A549 (cell line): ENCODE results near the gene SORD. TPM values are rescaled to one million over a fixed set of nuclear protein-coding genes. Genes with fewer than 3 reads are reported as not detected.

Source experiments
- ATAC-seq, 2 experiments: fragments of 200-7000 bp in 1 of 2; fragments of >200 bp in 1 of 2; cut with Nextera tagmentation in 1 of 2; cut with Tn5 transposase in 1 of 2; 3 replicates each; pipeline versions ENCODE4 v1.8.0 to v1.9.1; 2018 to 2020; ENCODE audit warnings: mild to moderate bottlenecking in 1 of 2, moderate library complexity in 1 of 2
- CTCF ChIA-PET: fragments of 300-600 bp; sonication (Branson Sonifier 250); formaldehyde crosslinking; extraction: SDS; loops from one replicate; lab custom pipeline; 2021; ENCODE audit warnings: antibody characterized with exemption, inconsistent platforms; lab: Yijun Ruan, JAX
- POLR2A ChIA-PET: fragments of 350-600 bp; formaldehyde crosslinking; extraction: SDS; loops from one replicate; lab custom pipeline; 2021; ENCODE audit warnings: antibody characterized with exemption, inconsistent platforms; lab: Yijun Ruan, JAX
- DNase-seq, 2 experiments: peaks; one replicate each; pipeline versions ENCODE4 v3.0.0 to v3.0.0-alpha.2; 2011 to 2016; ENCODE audit warnings: low read depth in 1 of 2, low spot score in 1 of 2
- FAIRE-seq: peaks from 2 replicates; lab custom pipeline; 2011; peaks lifted over from hg19 to GRCh38; lab: Jason Lieb, UNC
- H3K27ac ChIP-seq, 2 experiments: fragments of >200 bp; sonication (Bioruptor Twin); formaldehyde crosslinking; 3 replicates each; pipeline ENCODE4 v1.5.1; 2016 to 2017
- H3K4me1 ChIP-seq: fragments of >200 bp; sonication (Bioruptor Twin); formaldehyde crosslinking; 3 replicates; pipeline ENCODE4 v1.6.1; 2016
- H3K4me2 ChIP-seq: fragments of >200 bp; sonication (Bioruptor Twin); formaldehyde crosslinking; 3 replicates; pipeline ENCODE4 v1.6.1; 2016
- H3K4me3 ChIP-seq: fragments of >200 bp; sonication (Bioruptor Twin); formaldehyde crosslinking; 3 replicates; pipeline ENCODE4 v1.5.1; 2016
- H3K9me3 ChIP-seq: fragments of >200 bp; sonication (Bioruptor Twin); formaldehyde crosslinking; 3 replicates; pipeline ENCODE4 v1.6.1; 2016
- ATOH8 ChIP-seq: fragments of 250-450 bp; sonication (Bioruptor Pico); IDR thresholded peaks from 2 replicates; pipeline ENCODE4 v1.5.0; 2020; ENCODE audit warnings: low read depth, mild to moderate bottlenecking, moderate library complexity
- CEBPB ChIP-seq, 2 experiments: fragments of >200 bp in 1 of 2; sonication (Bioruptor Twin) in 1 of 2; formaldehyde crosslinking in 1 of 2; IDR thresholded peaks; 2 replicates each; pipeline ENCODE4 v1.6.1; 2012 to 2016
- ELK1 ChIP-seq: fragments of 150-350 bp; IDR thresholded peaks from 2 replicates; pipeline ENCODE4 v1.6.1; 2014; ENCODE audit warnings: low read depth, mild to moderate bottlenecking, low read length
- ESRRA ChIP-seq: fragments of 150-350 bp; IDR thresholded peaks from 2 replicates; pipeline ENCODE4 v1.6.1; 2014; ENCODE audit warnings: mild to moderate bottlenecking, low read length, borderline replicate concordance
- FOSB ChIP-seq: fragments of 250-450 bp; sonication (Bioruptor Pico); IDR thresholded peaks from 2 replicates; pipeline ENCODE4 v1.5.0; 2020; ENCODE audit warnings: mild to moderate bottlenecking, moderate library complexity
- FOSL2 ChIP-seq, 2 experiments: fragments of 450-650 bp in 1 of 2; fragments of >200 bp in 1 of 2; sonication (Bioruptor Twin) in 1 of 2; formaldehyde crosslinking; IDR thresholded peaks; 2 replicates each; pipeline versions ENCODE4 v1.5.0 to v1.6.1; 2016 to 2020; ENCODE audit warnings: mild to moderate bottlenecking in 1 of 2, moderate library complexity in 1 of 2
- FOXS1 ChIP-seq: fragments of 250-450 bp; sonication (Bioruptor Pico); IDR thresholded peaks from 2 replicates; pipeline ENCODE4 v1.5.0; 2020; ENCODE audit warnings: mild to moderate bottlenecking, moderate library complexity
- HDAC2 ChIP-seq: fragments of 200-600 bp; sonication (generic); IDR thresholded peaks from 2 replicates; pipeline ENCODE4 v1.6.1; 2016
- HEYL ChIP-seq: fragments of 250-450 bp; sonication (Bioruptor Pico); IDR thresholded peaks from 2 replicates; pipeline ENCODE4 v1.8.0; 2021; ENCODE audit warnings: mild to moderate bottlenecking, moderate library complexity
- HMGXB4 ChIP-seq: fragments of 250-450 bp; sonication (Bioruptor Pico); IDR thresholded peaks from 2 replicates; pipeline ENCODE4 v1.5.0; 2021; ENCODE audit warnings: mild to moderate bottlenecking, moderate library complexity, borderline replicate concordance
- HOXA7 ChIP-seq: fragments of 250-450 bp; sonication (Bioruptor Pico); IDR thresholded peaks from 2 replicates; pipeline ENCODE4 v1.5.0; 2020; ENCODE audit warnings: mild to moderate bottlenecking, moderate library complexity
- HOXB5 ChIP-seq: fragments of 250-450 bp; sonication (Bioruptor Pico); IDR thresholded peaks from 2 replicates; pipeline ENCODE4 v1.5.0; 2020; ENCODE audit warnings: mild to moderate bottlenecking, moderate library complexity
- KDM5A ChIP-seq: fragments of 200-600 bp; sonication (generic); IDR thresholded peaks from 2 replicates; pipeline ENCODE4 v1.6.1; 2016; ENCODE audit warnings: antibody characterized with exemption, mild to moderate bottlenecking
- MYC ChIP-seq: IDR thresholded peaks from 2 replicates; pipeline ENCODE4 v1.6.1; 2012; ENCODE audit warnings: mild to moderate bottlenecking, inconsistent platforms, low read length, improper control_type of control experiment, borderline replicate concordance
- PHF8 ChIP-seq: fragments of 200-600 bp; sonication (generic); IDR thresholded peaks from 2 replicates; pipeline ENCODE4 v1.6.1; 2016; ENCODE audit warnings: low read depth, mild to moderate bottlenecking, antibody characterized with exemption, moderate library complexity, borderline replicate concordance
- POLR2A ChIP-seq: IDR thresholded peaks from 2 replicates; pipeline ENCODE4 v1.6.1; 2012; ENCODE audit warnings: mild to moderate bottlenecking, low read length
- POLR2AphosphoS2 ChIP-seq: conservative IDR thresholded peaks from 2 replicates; pipeline ENCODE4 v1.6.1; 2012; ENCODE audit warnings: low read length, improper control_type of control experiment, inconsistent platforms
- RAD21 ChIP-seq, 2 experiments: fragments of >200 bp in 1 of 2; sonication (Bioruptor Twin) in 1 of 2; formaldehyde crosslinking in 1 of 2; IDR thresholded peaks in 1 of 2; conservative IDR thresholded peaks in 1 of 2; 2 replicates in 1 of 2; 3 replicates in 1 of 2; pipeline ENCODE4 v1.6.1; 2012 to 2018; ENCODE audit warnings: inconsistent platforms in 1 of 2
- RARB ChIP-seq: fragments of 250-450 bp; sonication (Bioruptor Pico); IDR thresholded peaks from 2 replicates; pipeline ENCODE4 v1.8.0; 2021; ENCODE audit warnings: mild to moderate bottlenecking, moderate library complexity
- REST ChIP-seq: fragments of 200-600 bp; sonication (generic); IDR thresholded peaks from 2 replicates; pipeline ENCODE4 v1.6.1; 2016; ENCODE audit warnings: antibody characterized with exemption, mild to moderate bottlenecking, moderate library complexity
- SMC3 ChIP-seq: fragments of >200 bp; sonication (Bioruptor Twin); formaldehyde crosslinking; IDR thresholded peaks from 3 replicates; pipeline ENCODE4 v1.6.1; 2018; ENCODE audit warnings: inconsistent platforms
- TP53 ChIP-seq: fragments of 250-450 bp; sonication (Bioruptor Pico); IDR thresholded peaks from 2 replicates; pipeline ENCODE4 v1.5.0; 2021; ENCODE audit warnings: mild to moderate bottlenecking, moderate library complexity
- USF2 ChIP-seq: fragments of 450-650 bp; IDR thresholded peaks from 2 replicates; pipeline ENCODE4 v1.6.1; 2014; ENCODE audit warnings: antibody characterized with exemption
- ZC3H11A ChIP-seq: fragments of 450-650 bp; IDR thresholded peaks from 2 replicates; pipeline ENCODE4 v1.6.1; 2014; ENCODE audit warnings: antibody characterized with exemption, mild to moderate bottlenecking
- ZSCAN20 ChIP-seq: fragments of 250-450 bp; sonication (Bioruptor Pico); IDR thresholded peaks from 2 replicates; pipeline ENCODE4 v1.8.0; 2022; ENCODE audit warnings: mild to moderate bottlenecking, moderate library complexity
- WGBS: methylation state at CpG from one replicate; pipeline ENCODE4 v1.1.6; 2017; ENCODE audit errors: missing lambda C conversion rate; 5-methylcytosine and 5-hydroxymethylcytosine counted together
- polyA plus RNA-seq, 4 experiments: library from polyadenylated mRNA; depleted of rRNA in 3 of 4; stranded (reverse); fragments of >200 nt; fragmentation: RNase III in 1 of 4; extraction: RNeasy Plus Mini Kit Qiagen cat#74134 plus additional on column Dnase treatment in 1 of 4; gene quantifications; 2 replicates in 3 of 4; 3 replicates in 1 of 4; pipeline ENCODE4 v1.2.3, GENCODE V29; 2011 to 2017

SORD gene
- polyA plus RNA-seq, 2 of the 4 experiments (the other 2 are of a cell fraction), result 37.6 to 49.8 TPM

GRCh38 chr15:45097466-45097865 is 74.5 kb downstream of the SORD start:
- no peak for TF ChIP-seq ZC3H11A
- no peak for TF ChIP-seq ELK1
- TF ChIP-seq HOXB5 (CRISPR knock-in tag), result no peak
- no peak for TF ChIP-seq REST
- no peak for TF ChIP-seq HEYL (CRISPR knock-in tag)
- no peak for TF ChIP-seq POLR2AphosphoS2
- TF ChIP-seq ESRRA, result no peak
- TF ChIP-seq RAD21 (conservative IDR thresholded peaks at IDR 0.05 in 1 of 2, IDR thresholded peaks at IDR 0.05 in 1 of 2), result no peak
- no peak for TF ChIP-seq POLR2A
- TF ChIP-seq FOSB (CRISPR knock-in tag), result no peak
- TF ChIP-seq HOXA7 (CRISPR knock-in tag), result no peak
- no peak for TF ChIP-seq FOSL2 (IDR thresholded peaks at IDR 0.05)
- no peak for TF ChIP-seq FOSL2 (CRISPR knock-in tag; IDR thresholded peaks at IDR 0.05)
- no peak for TF ChIP-seq FOXS1
- TF ChIP-seq HMGXB4 (CRISPR knock-in tag), result no peak
- no peak for TF ChIP-seq PHF8
- TF ChIP-seq RARB, result no peak
- no peak for TF ChIP-seq TP53 (CRISPR knock-in tag)
- no peak for TF ChIP-seq ZSCAN20 (CRISPR knock-in tag)

GRCh38 chr15:45099549-45100165 is 76.7 kb downstream of the SORD start:
- Histone ChIP-seq H3K4me2 (no peak overlapping the region), H3K9me3 (no peaks in the 10 kb centered on the region), H3K4me3 (no peak overlapping the region), H3K4me1 (no peaks in the 10 kb centered on the region), H3K27ac (no peak overlapping the region)
- ChIA-PET CTCF (no interaction called here), POLR2A (no interaction called here)
- no peak for FAIRE-seq
- no peak for ATAC-seq
- WGBS, result 70% methylated on average over 15 of the region's 23 CpGs
- DNase-seq, result no peak
- TF ChIP-seq SMC3 (no peak), ZSCAN20 (CRISPR knock-in tag) (no peak), KDM5A (no peak), MYC (no peak), ATOH8 (CRISPR knock-in tag) (no peak), ELK1 (no peak), HDAC2 (no peak), HMGXB4 (CRISPR knock-in tag) (no peak), USF2 (no peak), CEBPB (IDR thresholded peaks at IDR 0.05) (no peak), RARB (no peak)

More at GRCh38 chr15:45097466-45097865, 74.5 kb downstream of the SORD start:
- WGBS, result 94% methylated on average over 5 of the region's 7 CpGs
- ATAC-seq (no peak), DNase-seq (no peak), FAIRE-seq (no peak)
- no peaks in the 10 kb centered on the region for H3K9me3 ChIP-seq
- H3K4me2 ChIP-seq, result no peak overlapping the region
- POLR2A ChIA-PET, result no interaction called here
- H3K27ac ChIP-seq, result no peak overlapping the region
- CTCF ChIA-PET, result interaction anchor here (0.9 to 1.6 kb wide), 3 partner anchors 10 to 21 kb away, joined by 3 to 7 read pairs (median 4); no protein-coding TSS in a partner anchor
- no peaks in the 10 kb centered on the region for H3K4me1 ChIP-seq
- no peak overlapping the region for H3K4me3 ChIP-seq
